DND-41 (cell line): ENCODE measurements around the gene WDR4.

Experiments
- ATAC-seq: fragments of 200-7000 bp; cut with Tn5 transposase; 3 replicates; pipeline ENCODE4 v1.9.1; 2021; ENCODE audit warnings: low read depth; ENCODE audit not compliant: insufficient read depth
- DNase-seq: peaks from one replicate; pipeline ENCODE4 v3.0.0-alpha.2; 2020
- H2AFZ ChIP-seq: 2 replicates; pipeline ENCODE4 v1.6.0; 2012; ENCODE audit warnings: low read depth, low read length
- H3K27ac ChIP-seq: 2 replicates; pipeline ENCODE4 v1.5.1; 2012; ENCODE audit warnings: low read length, inconsistent platforms
- H3K27me3 ChIP-seq: fragments of 200-600 bp; sonication (generic); 2 replicates; pipeline ENCODE4 v1.6.0; 2012; ENCODE audit warnings: low read length, mild to moderate bottlenecking, inconsistent platforms; ENCODE audit not compliant: insufficient read depth, poor library complexity
- H3K36me3 ChIP-seq: 2 replicates; pipeline ENCODE4 v1.5.1; 2012; ENCODE audit warnings: low read length, inconsistent platforms; ENCODE audit not compliant: insufficient read depth
- H3K4me1 ChIP-seq: 2 replicates; pipeline ENCODE4 v1.5.1; 2012; ENCODE audit warnings: mild to moderate bottlenecking, low read length; ENCODE audit not compliant: insufficient read depth
- H3K4me2 ChIP-seq: 2 replicates; pipeline ENCODE4 v1.6.0; 2012; ENCODE audit warnings: mild to moderate bottlenecking, moderate library complexity, low read length, inconsistent platforms; ENCODE audit not compliant: insufficient read depth
- H3K4me3 ChIP-seq, 2 experiments: fragments of 200-600 bp in 1 of 2; shearing (Covaris generic) in 1 of 2; 2 replicates each; pipeline ENCODE4 v1.5.1; 2012 to 2016; ENCODE audit warnings: inconsistent platforms in 2 of 2, low read length in 2 of 2, mild to moderate bottlenecking in 2 of 2, low read depth in 1 of 2, moderate library complexity in 1 of 2
- H3K79me2 ChIP-seq: 2 replicates; pipeline ENCODE4 v1.6.0; 2012; ENCODE audit warnings: low read length, inconsistent platforms; ENCODE audit not compliant: insufficient read depth
- H3K9ac ChIP-seq: 2 replicates; pipeline ENCODE4 v1.6.0; 2012; ENCODE audit warnings: low read depth, mild to moderate bottlenecking, inconsistent platforms, low read length, moderate library complexity
- H3K9me3 ChIP-seq: 2 replicates; pipeline ENCODE4 v1.5.1; 2012; ENCODE audit warnings: low read length, moderate library complexity, mild to moderate bottlenecking, inconsistent platforms; ENCODE audit not compliant: insufficient read depth, severe bottlenecking
- H4K20me1 ChIP-seq: 2 replicates; pipeline ENCODE4 v1.6.0; 2012; ENCODE audit warnings: low read length; ENCODE audit not compliant: insufficient read depth
- CTCF ChIP-seq: IDR thresholded peaks from 2 replicates; pipeline ENCODE4 v1.5.1; 2012; ENCODE audit warnings: borderline replicate concordance, low read length, moderate library complexity, mild to moderate bottlenecking; ENCODE audit not compliant: poor library complexity, severe bottlenecking; ENCODE audit errors: extremely low read depth
- EZH2 ChIP-seq: IDR thresholded peaks from 3 replicates; pipeline ENCODE4 v1.6.1; 2012; ENCODE audit warnings: borderline replicate concordance, low read depth, mild to moderate bottlenecking, moderate library complexity, low read length, inconsistent platforms; ENCODE audit not compliant: severe bottlenecking

The WDR4 gene

GRCh38 chr21:42862774-42863503 lies 16.4 kb downstream of the WDR4 start:
- no peak for DNase-seq
- H3K27ac ChIP-seq = no peak overlapping the region
- ATAC-seq = no peak
- no peak overlapping the region for H3K9ac ChIP-seq
- TF ChIP-seq EZH2 (no peak), CTCF (no peak)
- H3K27me3 ChIP-seq = no peaks in the 10 kb centered on the region
- no peak overlapping the region for H3K4me2 ChIP-seq
- H3K79me2 ChIP-seq = peaks cover 91% of the 10 kb centered on the region
- no peaks in the 10 kb centered on the region for H3K9me3 ChIP-seq
- no peak overlapping the region for H2AFZ ChIP-seq
- H3K4me1 ChIP-seq = no peaks in the 10 kb centered on the region
- H4K20me1 ChIP-seq = peaks cover 77% of the 10 kb centered on the region
- H3K36me3 ChIP-seq = peaks cover 92% of the 10 kb centered on the region
- H3K4me3 ChIP-seq = no peak overlapping the region

DNA sequence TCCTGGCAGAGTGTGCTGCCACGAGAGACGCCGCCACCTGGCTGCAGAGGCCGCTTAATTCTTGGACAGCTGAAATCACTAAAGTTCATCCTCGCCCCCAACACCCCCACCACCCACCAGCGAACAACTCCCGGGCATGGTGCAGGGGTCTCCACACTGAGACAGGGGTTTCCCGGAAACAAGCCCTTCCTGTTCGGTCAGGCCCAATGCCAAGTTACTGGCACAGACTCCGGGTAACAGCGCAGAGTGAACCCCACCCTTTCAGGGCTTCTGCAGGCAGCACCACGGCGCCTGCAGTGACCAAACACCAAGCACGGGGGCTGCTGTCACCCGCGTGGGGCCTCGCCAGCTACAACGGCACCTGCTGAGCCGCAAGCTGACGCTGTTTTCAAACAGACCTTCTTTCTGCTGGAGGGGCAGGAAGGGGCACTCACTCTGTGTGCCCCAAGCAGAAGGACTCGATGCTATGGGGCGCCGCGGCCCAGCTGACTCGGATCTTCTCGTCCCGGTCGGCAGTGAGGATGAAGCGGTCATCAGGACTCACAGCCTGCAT lies 17.4 kb downstream of the WDR4 start:
- no peak overlapping the region for H2AFZ ChIP-seq
- peaks cover 83% of the 10 kb centered on the region for H4K20me1 ChIP-seq
- H3K4me2 ChIP-seq = no peak overlapping the region
- no peaks in the 10 kb centered on the region for H3K9me3 ChIP-seq
- H3K27me3 ChIP-seq = no peaks in the 10 kb centered on the region
- peaks cover 93% of the 10 kb centered on the region for H3K36me3 ChIP-seq
- H3K9ac ChIP-seq = no peak overlapping the region
- H3K27ac ChIP-seq = no peak overlapping the region
- no peak overlapping the region for H3K4me3 ChIP-seq
- TF ChIP-seq EZH2 = no peak
- ATAC-seq (no peak), DNase-seq (no peak)
- peaks cover 91% of the 10 kb centered on the region for H3K79me2 ChIP-seq
- no peaks in the 10 kb centered on the region for H3K4me1 ChIP-seq

GRCh38 chr21:42861311-42861847 lies 18.0 kb downstream of the WDR4 start:
- no peak overlapping the region for H2AFZ ChIP-seq
- ATAC-seq (no peak), DNase-seq (no peak)
- TF ChIP-seq CTCF (no peak), EZH2 (no peak)
- H3K36me3 ChIP-seq = peaks cover 93% of the 10 kb centered on the region
- no peak overlapping the region for H3K9ac ChIP-seq
- no peak overlapping the region for H3K4me3 ChIP-seq
- H3K27ac ChIP-seq = no peak overlapping the region
- H3K79me2 ChIP-seq = peaks cover 88% of the 10 kb centered on the region
- H4K20me1 ChIP-seq = peaks cover 82% of the 10 kb centered on the region
- H3K9me3 ChIP-seq = no peaks in the 10 kb centered on the region
- no peaks in the 10 kb centered on the region for H3K27me3 ChIP-seq
- H3K4me1 ChIP-seq = no peaks in the 10 kb centered on the region
- H3K4me2 ChIP-seq = no peak overlapping the region

- no peak for TF ChIP-seq CTCF
- TF ChIP-seq EZH2 = no peak
- Histone ChIP-seq H2AFZ (no peak overlapping the region), H3K4me3 (no peak overlapping the region), H3K9me3 (no peaks in the 10 kb centered on the region), H3K27me3 (no peaks in the 10 kb centered on the region), H3K4me1 (no peaks in the 10 kb centered on the region), H3K36me3 (peaks cover 93% of the 10 kb centered on the region), H3K4me2 (no peak overlapping the region), H4K20me1 (peaks cover 81% of the 10 kb centered on the region), H3K9ac (no peak overlapping the region), H3K27ac (no peak overlapping the region), H3K79me2 (peaks cover 82% of the 10 kb centered on the region)
- DNase-seq (no peak), ATAC-seq (no peak)
Observed at GRCh38 chr21:42860345-42860744, 19.0 kb downstream of the WDR4 start.
